NB4 (cell line): ENCODE results near the gene STX18.

Source experiments
- CTCF ChIP-seq: IDR thresholded peaks from one replicate; pipeline ENCODE4 v1.5.1; 2012; ENCODE audit warnings: low read depth, low read length
- POLR2A ChIP-seq: IDR thresholded peaks from 2 replicates; pipeline ENCODE4 v1.6.1; 2011; ENCODE audit warnings: mild to moderate bottlenecking; ENCODE audit not compliant: insufficient read length; ENCODE audit errors: extremely low read depth

- TF ChIP-seq CTCF (no peak), POLR2A (no peak)
Observed at GRCh38 chr4:4413806-4414205, 128.0 kb downstream of the STX18 start.
